A204.1 (cell line): Measurements from ENCODE around the gene NPFFR1.
"Not testable (repeated sequence)": the region's sequence is repeated elsewhere in the genome, so short reads cannot be mapped to it uniquely, and the experiment has no call there.

Experiments
- FAIRE-seq: peaks from 2 replicates; lab custom pipeline; 2012; peaks lifted over from hg19 to GRCh38; lab: Jason Lieb, UNC

NPFFR1 gene

DNA sequence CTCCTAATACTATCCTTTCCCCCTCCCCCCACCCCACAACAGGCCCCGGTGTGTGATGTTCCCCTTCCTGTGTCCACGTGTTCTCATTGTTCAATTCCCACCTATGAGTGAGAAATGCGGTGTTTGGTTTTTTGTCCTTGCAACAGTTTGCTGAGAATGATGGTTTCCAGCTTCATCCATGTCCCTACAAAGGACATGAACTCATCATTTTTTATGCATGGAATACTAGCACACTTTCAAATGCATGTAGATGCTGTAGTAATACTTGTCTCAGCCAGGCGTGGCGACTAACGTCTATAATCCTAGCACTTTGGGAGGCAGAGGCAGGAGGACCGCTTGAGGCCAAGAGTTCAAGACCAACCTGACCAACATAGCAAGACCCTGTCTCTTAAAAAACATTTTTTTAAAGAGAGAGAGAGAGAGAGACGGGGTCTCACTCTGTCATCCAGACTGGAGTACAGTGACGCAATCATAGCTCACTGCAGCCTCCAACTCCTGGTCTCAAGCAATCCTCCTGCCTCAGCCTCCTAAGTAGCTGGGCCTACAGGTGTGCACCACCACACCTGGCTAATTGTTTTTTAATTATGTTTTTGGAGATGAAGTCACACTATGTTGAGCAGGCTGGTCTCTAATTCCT lies 60.9 kb downstream of the NPFFR1 start:
- not testable (repeated sequence) for FAIRE-seq

- no peak for FAIRE-seq
Observed at GRCh38 chr10:70222340-70222794, 61.4 kb downstream of the NPFFR1 start.

DNA sequence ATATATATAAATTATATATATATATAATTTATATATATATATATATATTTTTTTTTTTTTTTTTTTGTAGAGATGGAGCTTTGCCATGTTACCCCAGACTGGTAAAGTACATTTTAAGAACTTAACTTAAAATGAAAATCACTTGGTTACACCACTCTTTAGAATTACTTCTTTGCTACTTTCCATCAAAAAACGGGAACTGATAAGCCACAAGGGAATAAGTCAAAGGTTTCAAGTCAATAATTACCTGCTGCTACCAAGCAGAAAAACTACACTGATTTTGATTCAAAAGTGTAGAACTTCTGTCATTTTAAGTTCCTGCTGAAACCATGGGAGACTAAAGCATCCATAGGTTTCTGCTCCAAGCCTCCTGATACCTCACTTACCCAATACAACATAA lies 62.8 kb downstream of the NPFFR1 start:
- FAIRE-seq, result no peak

DNA sequence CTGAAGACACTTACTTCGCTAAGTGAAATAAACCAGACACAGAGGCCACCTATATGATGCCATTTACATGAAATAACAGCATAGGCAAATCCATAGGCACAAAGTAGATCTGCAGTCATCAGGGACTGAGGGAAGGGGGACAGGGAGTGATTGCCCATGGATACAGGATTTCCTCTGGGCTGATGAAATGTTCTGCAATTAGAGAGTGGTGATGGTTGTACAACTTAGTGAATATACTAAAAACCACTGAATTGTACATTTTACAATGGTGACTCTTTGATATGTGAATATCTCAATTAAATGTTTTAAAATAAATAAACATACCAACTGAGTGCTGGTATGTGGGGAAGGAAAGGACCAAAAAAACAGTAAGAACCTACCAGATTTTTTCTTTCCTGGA lies 70.9 kb downstream of the NPFFR1 start:
- no peak for FAIRE-seq

GRCh38 chr10:70212277-70212676 lies 71.5 kb downstream of the NPFFR1 start:
- no peak for FAIRE-seq

GRCh38 chr10:70206762-70207161 lies 77.0 kb downstream of the NPFFR1 start:
- no peak for FAIRE-seq

DNA sequence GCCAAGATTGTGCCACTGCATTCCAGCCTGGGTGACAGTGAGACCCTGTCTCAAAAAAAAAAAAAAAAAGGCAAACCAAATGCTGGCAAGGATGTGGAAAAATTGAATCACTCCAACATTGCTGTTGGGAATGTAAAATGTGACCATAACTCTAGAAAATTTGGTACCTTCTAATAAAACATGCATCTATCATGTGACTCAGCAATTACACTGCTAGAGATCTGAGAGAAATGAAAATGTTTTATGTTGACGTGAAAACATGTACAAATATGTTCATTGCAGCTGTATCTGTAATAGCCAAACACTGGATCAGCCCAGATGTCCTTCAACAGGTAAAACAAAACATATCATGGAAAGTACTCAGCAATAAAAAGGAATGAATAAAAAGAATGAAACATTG lies 82.7 kb downstream of the NPFFR1 start:
- no peak for FAIRE-seq

DNA sequence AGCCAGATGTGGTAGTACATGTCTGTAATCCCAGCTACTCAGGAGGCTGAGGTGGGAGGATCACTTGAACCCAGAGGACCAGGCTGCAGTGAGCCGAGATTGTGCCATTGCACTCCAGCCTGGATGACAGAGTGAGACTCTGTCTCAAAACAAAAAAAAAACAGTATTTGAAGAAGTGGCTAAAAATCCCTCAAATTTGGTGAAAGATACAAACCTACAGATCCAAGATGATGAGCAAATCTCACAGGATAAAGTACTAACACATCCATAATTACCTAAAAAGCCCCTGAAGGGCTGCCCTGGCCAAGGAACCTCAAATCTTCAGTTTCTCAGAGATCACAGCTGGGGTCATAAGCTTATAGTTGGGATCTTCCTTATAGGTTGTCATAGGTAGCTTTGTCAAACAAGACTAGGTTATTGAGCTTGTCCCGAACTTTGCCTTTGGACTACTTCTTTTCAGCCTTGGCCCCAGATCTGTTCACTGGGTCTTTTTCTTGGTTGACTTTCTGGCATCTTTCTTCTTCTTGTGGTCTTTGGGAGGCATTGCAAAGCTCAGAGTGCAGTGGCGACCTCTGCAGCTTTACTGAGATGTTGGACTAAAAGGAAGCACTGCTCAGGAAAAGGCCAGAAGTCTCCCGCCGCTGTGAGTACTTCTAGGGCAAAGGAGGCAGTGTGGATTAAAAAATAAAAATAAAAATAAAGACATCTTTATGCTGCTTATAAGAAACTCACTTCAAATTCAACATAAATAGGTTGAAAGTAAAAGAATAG lies 84.9 kb downstream of the NPFFR1 start:
- FAIRE-seq, result no peak
